Activated CD8-positive, alpha-beta memory T cell treated with anti-CD3 and anti-CD28 coated beads for 24 hours (primary cell): ENCODE data around the gene DNASE1L3.

Source experiments
- DNase-seq: peaks from one replicate; pipeline ENCODE4 v3.0.0-alpha.2; 2020

Gene DNASE1L3

GRCh38 chr3:58177747-58178527 is 32.8 kb downstream of the DNASE1L3 start:
- DNase-seq: peak; percentile 98

GRCh38 chr3:58176827-58177489 is 33.8 kb downstream of the DNASE1L3 start:
- no peak for DNase-seq

GRCh38 chr3:58176185-58176530 is 34.6 kb downstream of the DNASE1L3 start:
- DNase-seq: no peak

GRCh38 chr3:58175437-58176184 is 35.2 kb downstream of the DNASE1L3 start:
- no peak for DNase-seq

- DNase-seq: no peak
These were observed 35.7 kb downstream of the DNASE1L3 start for GRCh38 chr3:58175187-58175436.

GRCh38 chr3:58173669-58174398 is 36.9 kb downstream of the DNASE1L3 start:
- no peak for DNase-seq

GRCh38 chr3:58173029-58173668 is 37.6 kb downstream of the DNASE1L3 start:
- DNase-seq: no peak

GRCh38 chr3:58171126-58171525 is 39.6 kb downstream of the DNASE1L3 start:
- no peak for DNase-seq

- DNase-seq: no peak
These were observed 40.4 kb downstream of the DNASE1L3 start for GRCh38 chr3:58170376-58170775.

GRCh38 chr3:58169371-58169770 is 41.4 kb downstream of the DNASE1L3 start:
- DNase-seq: no peak

GRCh38 chr3:58168498-58168897 is 42.3 kb downstream of the DNASE1L3 start:
- no peak for DNase-seq

- peak; percentile 84 for DNase-seq
These were observed 43.1 kb downstream of the DNASE1L3 start for GRCh38 chr3:58167431-58168351.

GRCh38 chr3:58164906-58165821 is 45.6 kb downstream of the DNASE1L3 start:
- DNase-seq: no peak

- no peak for DNase-seq
These were observed 46.4 kb downstream of the DNASE1L3 start for GRCh38 chr3:58164199-58164879.

- DNase-seq: no peak
These were observed 47.5 kb downstream of the DNASE1L3 start for GRCh38 chr3:58163234-58163633.

GRCh38 chr3:58161435-58162398 is 49.1 kb downstream of the DNASE1L3 start:
- DNase-seq: no peak

- DNase-seq: no peak
These were observed 50.4 kb downstream of the DNASE1L3 start for GRCh38 chr3:58160399-58160798.

GRCh38 chr3:58158442-58159153 is 52.2 kb downstream of the DNASE1L3 start:
- DNase-seq: no peak
